SU-DHL-6 (cell line): ENCODE results near the gene TANGO2.

Experiments used
- CTCF ChIP-seq: fragments of 200-600 bp; sonication (generic); IDR thresholded peaks from one replicate; pipeline ENCODE4 v1.5.1; 2017; ENCODE audit warnings: antibody characterized with exemption, mild to moderate bottlenecking, low read length, moderate library complexity; ENCODE audit not compliant: insufficient read depth, poor library complexity, severe bottlenecking
- EZH2phosphoT487 ChIP-seq: fragments of 200-600 bp; sonication (generic), shearing (Covaris generic); conservative IDR thresholded peaks from 2 replicates; pipeline ENCODE4 v1.6.1; 2018; ENCODE audit warnings: mild to moderate bottlenecking, antibody characterized with exemption, low read length, moderate library complexity, mixed read lengths

GRCh38 chr22:20108757-20109230, 87.9 kb downstream of the TANGO2 start:
- TF ChIP-seq CTCF (no peak), EZH2phosphoT487 (no peak)
